Bone marrow (tissue), 2 donors: ENCODE results near the gene PITPNM1.
A peak's percentile ranks its signal among the peaks of the same experiment; 100 is the strongest.
"Not testable (repeated sequence)": the region's sequence is repeated elsewhere in the genome, so short reads cannot be mapped to it uniquely, and the experiment has no call there.

Experiments used
- DNase-seq, 2 donors: peaks; one replicate each; lab custom pipeline; 2025; lab: John Stamatoyannopoulos, UW

Gene PITPNM1

GRCh38 chr11:67523556-67524479 lies 18.7 kb upstream of the PITPNM1 start:
- no peak for DNase-seq

GRCh38 chr11:67522844-67523555 lies 17.8 kb upstream of the PITPNM1 start, which contains the start of gene CABP2:
CABP2 (minus strand) TSS chr11:67523446; CDS start chr11:67523326, 120 bp downstream.
- no peak for DNase-seq

- no peak for DNase-seq
These were observed 17.2 kb upstream of the PITPNM1 start for GRCh38 chr11:67522338-67522737.

- DNase-seq, result no peak
These were observed 16.8 kb upstream of the PITPNM1 start for GRCh38 chr11:67521924-67522323.

- no peak for DNase-seq
These were observed 16.0 kb upstream of the PITPNM1 start for GRCh38 chr11:67520856-67521824.

- no peak for DNase-seq
These were observed 14.6 kb upstream of the PITPNM1 start for GRCh38 chr11:67519726-67520125.

GRCh38 chr11:67517784-67518552 lies 12.8 kb upstream of the PITPNM1 start:
- DNase-seq, result no peak

GRCh38 chr11:67516806-67517205 lies 11.6 kb upstream of the PITPNM1 start:
- DNase-seq, result no peak

- DNase-seq, result no peak
These were observed 9.0 kb upstream of the PITPNM1 start for GRCh38 chr11:67514116-67514515.

- DNase-seq, result not testable (repeated sequence)
These were observed 6.4 kb upstream of the PITPNM1 start for GRCh38 chr11:67511558-67511957.

GRCh38 chr11:67510023-67510345 lies 4.8 kb upstream of the PITPNM1 start:
- no peak for DNase-seq

GRCh38 chr11:67508486-67509121 lies 3.4 kb upstream of the PITPNM1 start:
- DNase-seq, result peak; percentile 97 to 98

GRCh38 chr11:67507864-67508485 lies 2.8 kb upstream of the PITPNM1 start, which contains the start of gene CDK2AP2:
CDK2AP2 (minus strand) TSS chr11:67508162; CDS start chr11:67508082, 80 bp downstream.
- peak; percentile 96 to 98 for DNase-seq

- DNase-seq, result no peak
These were observed 2.2 kb upstream of the PITPNM1 start for GRCh38 chr11:67507242-67507863.

- DNase-seq, result no peak
These were observed 1.4 kb upstream of the PITPNM1 start for GRCh38 chr11:67506426-67507051.

- DNase-seq, result peak; percentile 89 to 90
These were observed 638 bp upstream of the PITPNM1 start for GRCh38 chr11:67505605-67506396.

GRCh38 chr11:67504005-67504949 lies 886 bp downstream of the PITPNM1 start:
- DNase-seq, result no peak
